ENCODE data around the gene TGFB1I1. TPM values are rescaled to one million over a fixed set of nuclear protein-coding genes. Genes with fewer than 3 reads are reported as not detected.
"Not testable (repeated sequence)": the region's sequence is repeated elsewhere in the genome, so short reads cannot be mapped to it uniquely, and the experiment has no call there.

TGFB1I1 gene
- total RNA-seq, 1 donor from 2014 or later = 32.5 TPM

DNA sequence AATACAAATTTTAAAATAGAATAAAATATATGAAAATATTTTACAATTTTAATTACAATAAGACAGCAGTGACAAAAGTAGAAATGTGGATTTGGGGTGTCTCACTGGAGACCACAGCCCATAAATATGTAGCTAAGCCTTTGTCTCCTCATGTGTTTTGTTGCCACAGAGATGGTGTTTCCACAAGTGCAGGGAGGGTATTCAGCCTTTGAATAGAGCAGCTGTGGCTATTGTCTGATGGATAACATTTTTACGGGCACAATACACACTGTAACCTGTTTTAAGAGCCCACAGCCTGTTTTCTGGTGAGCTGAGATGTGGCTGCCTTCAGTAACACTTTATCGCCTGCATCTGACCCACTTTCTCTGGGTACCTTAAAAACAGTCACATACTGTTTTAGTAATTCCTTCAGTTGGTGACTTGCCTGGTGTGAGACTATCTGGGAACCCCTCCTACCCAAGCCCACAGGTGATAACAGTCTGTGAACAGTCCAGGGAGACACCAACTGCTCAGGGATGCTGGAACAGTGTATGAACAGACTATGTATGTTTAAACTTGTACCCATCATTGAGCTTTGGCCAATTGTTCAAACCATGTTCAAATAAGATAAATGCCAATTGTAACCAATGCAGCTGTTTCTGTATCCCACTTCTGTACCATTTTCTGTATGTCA, 47.9 kb downstream of the TGFB1I1 start:
- Histone ChIP-seq H3K27ac (no peak overlapping the region), H3K4me1 (no peaks in the 10 kb centered on the region), H3K4me3 (no peak overlapping the region), H3K27me3 (ENCODE audit: low read depth) (no peaks in the 10 kb centered on the region), H3K36me3 (no peaks in the 10 kb centered on the region), H3K9me3 (no peaks in the 10 kb centered on the region)
- intact Hi-C loops (cut with DNase I) = no loop called here
- TF ChIP-seq, protein P1, sequence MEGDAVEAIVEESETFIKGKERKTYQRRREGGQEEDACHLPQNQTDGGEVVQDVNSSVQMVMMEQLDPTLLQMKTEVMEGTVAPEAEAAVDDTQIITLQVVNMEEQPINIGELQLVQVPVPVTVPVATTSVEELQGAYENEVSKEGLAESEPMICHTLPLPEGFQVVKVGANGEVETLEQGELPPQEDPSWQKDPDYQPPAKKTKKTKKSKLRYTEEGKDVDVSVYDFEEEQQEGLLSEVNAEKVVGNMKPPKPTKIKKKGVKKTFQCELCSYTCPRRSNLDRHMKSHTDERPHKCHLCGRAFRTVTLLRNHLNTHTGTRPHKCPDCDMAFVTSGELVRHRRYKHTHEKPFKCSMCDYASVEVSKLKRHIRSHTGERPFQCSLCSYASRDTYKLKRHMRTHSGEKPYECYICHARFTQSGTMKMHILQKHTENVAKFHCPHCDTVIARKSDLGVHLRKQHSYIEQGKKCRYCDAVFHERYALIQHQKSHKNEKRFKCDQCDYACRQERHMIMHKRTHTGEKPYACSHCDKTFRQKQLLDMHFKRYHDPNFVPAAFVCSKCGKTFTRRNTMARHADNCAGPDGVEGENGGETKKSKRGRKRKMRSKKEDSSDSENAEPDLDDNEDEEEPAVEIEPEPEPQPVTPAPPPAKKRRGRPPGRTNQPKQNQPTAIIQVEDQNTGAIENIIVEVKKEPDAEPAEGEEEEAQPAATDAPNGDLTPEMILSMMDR (IDR thresholded peaks at IDR 0.05) = no peak
- no peak for ATAC-seq
- DNase-seq = no peak

DNA sequence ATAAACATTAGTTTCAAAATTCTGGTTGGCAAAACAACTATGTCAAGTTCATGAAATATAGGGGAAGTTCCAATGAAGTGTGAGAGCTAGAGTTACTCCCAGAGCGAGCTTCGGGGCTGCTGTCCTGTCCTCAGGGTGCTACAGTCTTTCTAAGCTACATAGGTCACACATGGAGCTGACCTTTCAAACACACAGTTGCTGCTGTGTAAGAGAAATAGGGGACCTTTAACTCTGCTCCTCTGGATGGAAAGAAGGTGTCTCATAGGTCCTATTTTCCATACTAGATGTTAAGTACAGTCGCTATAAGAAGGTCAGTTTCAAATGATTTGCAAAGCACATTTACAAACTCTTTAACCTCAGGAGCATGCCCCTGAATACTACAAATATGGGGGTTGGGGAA, 49.4 kb downstream of the TGFB1I1 start:
- no peaks in the 10 kb centered on the region for H3K4me1 ChIP-seq

DNA sequence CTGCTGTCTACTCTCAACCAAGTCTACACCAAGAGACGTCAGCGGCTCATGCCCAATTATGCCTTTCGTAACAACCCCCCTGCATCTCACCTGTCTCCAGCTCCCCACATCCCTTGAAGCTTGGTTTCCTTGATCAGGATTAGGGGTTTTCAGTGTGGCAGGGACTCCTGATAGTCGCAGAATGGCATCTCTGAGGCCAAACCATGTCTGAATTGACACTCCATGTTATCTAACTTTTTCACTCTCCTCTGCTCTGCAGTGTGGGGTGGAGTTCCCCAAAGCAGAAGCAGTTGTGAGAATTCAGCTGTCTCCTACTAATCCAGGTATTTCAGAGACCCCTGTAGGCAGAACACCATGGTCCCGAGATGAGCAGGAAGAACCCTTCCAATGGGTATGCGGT, 50.1 kb downstream of the TGFB1I1 start:
- Histone ChIP-seq H3K27ac (no peak overlapping the region), H3K27me3 (ENCODE audit: low read depth) (no peaks in the 10 kb centered on the region), H3K4me3 (no peak overlapping the region), H3K4me1 (no peaks in the 10 kb centered on the region), H3K9me3 (no peaks in the 10 kb centered on the region), H3K36me3 (no peaks in the 10 kb centered on the region)
- intact Hi-C loops (cut with DNase I) = no loop called here
- no peak for DNase-seq
- TF ChIP-seq, protein P1 (IDR thresholded peaks at IDR 0.05) = no peak
- ATAC-seq = no peak

More for the DNA sequence above, 49.4 kb downstream of the TGFB1I1 start:
- DNase-seq = no peak
- no peak overlapping the region for H3K27ac ChIP-seq
- no peak for ATAC-seq
- intact Hi-C loops (cut with DNase I) = no loop called here
- TF ChIP-seq, protein P1 (IDR thresholded peaks at IDR 0.05) = no peak
- no peaks in the 10 kb centered on the region for H3K9me3 ChIP-seq
- no peaks in the 10 kb centered on the region for H3K27me3 ChIP-seq (ENCODE audit: low read depth)
- H3K36me3 ChIP-seq = no peaks in the 10 kb centered on the region
- no peak overlapping the region for H3K4me3 ChIP-seq

DNA sequence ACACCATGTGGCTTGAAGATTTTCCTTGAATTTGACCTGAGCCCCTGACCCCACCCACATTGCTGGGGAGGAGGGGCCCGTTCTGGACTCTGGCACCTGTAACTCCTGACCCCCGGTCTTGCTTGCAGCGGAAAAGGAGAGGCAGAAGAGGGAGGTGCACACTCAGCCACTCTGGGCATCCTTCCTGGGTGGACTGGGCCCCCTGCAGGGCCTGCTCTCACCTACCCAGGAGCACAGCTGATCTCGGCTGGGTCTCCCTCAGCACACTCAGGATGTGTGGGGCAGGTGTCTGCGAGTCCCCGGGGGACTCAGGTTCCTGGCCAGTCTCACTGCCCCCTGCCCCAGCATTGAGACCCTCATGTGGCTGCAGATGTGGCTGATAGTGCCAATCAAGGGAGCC, 51.8 kb downstream of the TGFB1I1 start:
- intact Hi-C loops (cut with DNase I); H3K27ac ChIP-seq: not testable (repeated sequence)

DNA sequence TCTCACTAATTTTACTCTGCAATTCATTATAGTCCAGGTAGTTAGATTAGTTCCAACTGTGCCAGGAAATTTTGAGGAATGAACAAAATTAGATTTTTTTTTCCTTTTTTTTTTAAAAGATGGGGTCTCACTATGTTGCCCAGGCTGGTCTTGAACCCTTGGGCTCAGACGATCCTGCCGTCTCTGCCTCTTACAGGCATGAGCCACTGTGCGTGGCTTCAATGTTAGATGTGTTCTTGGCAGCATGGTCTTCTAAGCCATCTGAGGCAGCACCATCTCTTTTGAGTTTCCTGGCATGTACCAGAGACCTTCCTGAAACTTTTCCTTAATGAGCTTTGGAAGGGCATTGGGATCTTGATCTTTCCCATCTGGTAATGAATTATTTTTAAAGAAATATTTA, 53.2 kb downstream of the TGFB1I1 start:
- Histone ChIP-seq H3K27me3 (ENCODE audit: low read depth) (peaks cover 13% of the 10 kb centered on the region), H3K9me3 (no peaks in the 10 kb centered on the region), H3K4me1 (no peaks in the 10 kb centered on the region), H3K27ac (no peak overlapping the region), H3K36me3 (no peaks in the 10 kb centered on the region), H3K4me3 (no peak overlapping the region)
- ATAC-seq = no peak
- TF ChIP-seq, protein P1 (IDR thresholded peaks at IDR 0.05) = no peak
- DNase-seq = no peak
- intact Hi-C loops (cut with DNase I) = no loop called here

More for the DNA sequence above, 51.8 kb downstream of the TGFB1I1 start:
- H3K4me1 ChIP-seq; H3K36me3 ChIP-seq; ATAC-seq; H3K27me3 ChIP-seq (ENCODE audit: low read depth); H3K9me3 ChIP-seq; DNase-seq; H3K4me3 ChIP-seq: not testable (repeated sequence)

Other genes with a start within 250 kb of the TGFB1I1 start
- 49.5 TPM for gene ITGAM, start 212.2 kb upstream of the TGFB1I1 start, total RNA-seq
- gene ITGAX, start 117.0 kb upstream of the TGFB1I1 start, total RNA-seq = 188 TPM
- gene ITGAD, start 78.8 kb upstream of the TGFB1I1 start, total RNA-seq = 0.62 TPM
- gene COX6A2, start 43.8 kb upstream of the TGFB1I1 start, total RNA-seq = not detected
- gene ZNF843, start 29.4 kb upstream of the TGFB1I1 start, total RNA-seq = 0.89 TPM
- gene ARMC5, start 12.7 kb upstream of the TGFB1I1 start, total RNA-seq = 9.6 TPM
- 2.0 TPM for gene SLC5A2, start 11.0 kb downstream of the TGFB1I1 start, total RNA-seq
- gene RUSF1, start 36.2 kb downstream of the TGFB1I1 start, total RNA-seq = 54.9 TPM
- not detected for gene AHSP, start 55.7 kb downstream of the TGFB1I1 start, total RNA-seq